GM19452 (cell line): Measurements from ENCODE around the gene CYP4V2.

Experiments
- ATAC-seq: cut with Tn5 transposase; IDR thresholded peaks from one replicate; pipeline ENCODE4 v1.9.1; 2021; ENCODE audit not compliant: unreplicated experiment

CYP4V2 gene

DNA sequence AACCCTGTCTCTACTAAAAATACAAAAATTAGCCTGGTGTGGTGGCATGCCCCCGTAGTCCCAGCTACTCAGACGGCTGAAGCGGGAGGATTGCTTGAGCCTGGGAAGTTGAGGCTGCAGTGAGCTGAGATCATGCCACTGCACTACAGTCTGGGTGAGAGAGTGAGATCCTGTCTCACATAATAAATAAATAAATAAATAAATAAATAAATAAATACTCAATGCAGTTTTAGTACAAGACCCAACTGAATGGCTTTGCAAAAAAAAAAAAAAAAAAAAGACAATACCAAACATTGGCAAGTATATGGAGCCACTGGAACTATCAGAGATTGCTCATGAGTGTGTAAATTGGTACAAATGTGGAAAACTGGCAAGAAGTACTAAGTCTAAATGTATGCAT, 3.3 kb upstream of the CYP4V2 start:
- ATAC-seq = no peak

DNA sequence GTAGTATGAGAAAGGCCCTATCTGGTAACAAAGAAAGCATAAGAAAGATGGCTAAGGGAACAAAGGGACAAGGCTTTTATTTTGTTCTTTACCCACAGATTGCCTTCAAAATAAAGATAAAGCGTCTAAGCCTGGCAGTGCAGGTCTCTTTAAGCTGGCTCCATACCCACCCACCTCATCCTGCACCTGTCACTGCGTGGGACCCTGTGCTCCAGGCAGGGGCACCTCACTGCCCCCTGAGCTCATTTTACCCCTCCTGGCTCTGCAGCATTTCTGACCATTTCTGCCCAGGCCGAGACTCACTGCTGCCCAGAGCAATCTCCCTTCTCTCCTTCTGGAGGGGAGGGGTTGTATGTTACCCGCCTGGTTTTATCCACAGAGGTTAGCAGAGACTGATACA, 1.7 kb upstream of the CYP4V2 start:
- ATAC-seq = no peak

DNA sequence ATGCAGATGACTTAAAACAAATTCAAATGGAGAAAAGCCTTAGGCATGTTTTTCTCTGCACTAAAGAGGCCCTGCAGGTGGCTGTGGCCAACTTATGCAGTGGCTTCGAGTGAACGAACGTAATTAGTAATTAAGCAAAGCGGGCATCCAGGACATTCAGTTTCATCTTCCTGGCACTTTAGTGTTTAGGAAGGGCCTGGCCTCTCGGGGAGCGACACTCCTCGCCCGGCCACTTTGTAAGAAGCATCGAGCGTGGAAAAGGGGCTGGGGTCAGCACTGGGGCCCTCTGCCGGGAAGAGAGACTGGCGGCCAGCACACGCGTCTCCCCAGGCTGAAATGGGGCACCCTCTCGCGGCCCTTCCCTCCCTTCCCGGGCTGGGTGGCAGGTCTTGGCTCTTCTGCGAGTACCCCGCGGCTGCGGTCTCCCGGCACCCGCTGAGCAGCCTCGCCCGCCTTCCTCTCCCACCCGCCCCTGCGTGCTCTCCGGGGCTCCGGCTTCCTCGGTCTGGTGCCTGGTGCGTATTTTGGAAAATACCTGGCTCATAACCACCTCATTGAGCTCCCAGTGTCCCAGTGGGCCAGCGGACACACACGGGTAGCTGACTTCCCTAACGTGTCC, 677 bp upstream of the CYP4V2 start:
- peak; percentile 33 for ATAC-seq

DNA sequence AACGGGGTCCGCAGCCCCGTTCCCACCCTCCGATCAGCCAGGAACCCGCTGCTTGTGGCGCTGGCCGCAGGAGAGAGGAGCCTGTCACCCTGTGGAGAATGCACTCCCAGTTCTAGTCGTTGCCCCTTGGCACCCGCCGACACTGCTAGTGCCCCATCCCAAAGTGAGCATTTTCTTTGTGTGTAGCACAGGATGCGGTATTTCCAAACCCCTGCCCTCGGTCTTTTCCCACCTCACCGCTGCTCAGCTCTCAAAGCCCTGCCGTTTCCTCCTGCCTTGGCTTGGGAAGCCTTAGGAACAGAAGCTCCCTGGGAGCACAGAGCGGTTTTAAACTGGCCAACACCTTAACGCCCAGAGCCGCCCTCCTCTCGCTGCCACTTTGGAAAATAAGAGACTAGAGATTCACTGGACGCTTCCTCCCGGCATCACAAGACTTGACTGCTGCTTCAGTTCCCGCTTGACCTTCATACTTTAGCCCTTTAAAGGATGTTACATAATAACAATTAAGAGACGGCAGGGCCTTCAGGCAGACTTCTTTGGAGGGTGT, 772 bp downstream of the CYP4V2 start:
- ATAC-seq = no peak

DNA sequence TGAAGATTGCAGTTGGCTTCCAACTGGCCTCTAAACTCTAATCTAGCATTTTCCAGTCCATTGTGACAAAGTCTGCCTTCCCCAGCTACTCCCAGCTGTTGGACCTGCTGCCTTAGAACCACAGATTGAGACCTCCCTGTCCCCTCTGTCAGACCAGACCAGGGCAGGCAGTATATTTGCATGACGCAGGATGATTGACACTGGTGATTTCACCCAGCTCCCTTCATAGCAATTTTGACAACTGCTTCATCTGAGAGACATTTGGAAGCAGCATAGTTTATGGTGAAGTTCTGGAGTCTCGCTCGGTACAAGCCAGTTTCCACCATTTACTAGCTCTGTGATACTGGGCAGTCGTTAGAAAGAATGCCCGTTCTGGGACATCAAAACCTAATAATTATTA, 2.5 kb downstream of the CYP4V2 start:
- ATAC-seq = no peak

DNA sequence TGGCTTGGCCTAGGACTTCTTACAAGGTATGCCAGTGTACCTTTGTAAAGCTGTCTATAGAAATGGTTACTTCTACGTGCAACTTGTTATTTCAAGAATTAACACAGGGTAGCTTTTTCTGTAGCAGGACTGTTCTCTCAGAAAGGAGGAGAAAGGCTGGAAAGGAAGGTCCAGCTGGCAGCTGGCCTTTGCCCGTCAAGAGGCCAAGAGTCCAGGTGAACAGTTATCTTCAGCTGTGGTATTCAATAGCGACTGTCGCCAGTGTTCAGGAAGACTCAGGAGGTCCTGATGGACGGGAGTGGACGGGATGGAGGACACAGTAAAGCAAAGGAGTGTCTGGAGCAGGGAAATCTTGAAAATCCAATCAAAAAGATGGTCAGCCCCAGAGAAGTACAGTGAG, 4.7 kb downstream of the CYP4V2 start:
- no peak for ATAC-seq

DNA sequence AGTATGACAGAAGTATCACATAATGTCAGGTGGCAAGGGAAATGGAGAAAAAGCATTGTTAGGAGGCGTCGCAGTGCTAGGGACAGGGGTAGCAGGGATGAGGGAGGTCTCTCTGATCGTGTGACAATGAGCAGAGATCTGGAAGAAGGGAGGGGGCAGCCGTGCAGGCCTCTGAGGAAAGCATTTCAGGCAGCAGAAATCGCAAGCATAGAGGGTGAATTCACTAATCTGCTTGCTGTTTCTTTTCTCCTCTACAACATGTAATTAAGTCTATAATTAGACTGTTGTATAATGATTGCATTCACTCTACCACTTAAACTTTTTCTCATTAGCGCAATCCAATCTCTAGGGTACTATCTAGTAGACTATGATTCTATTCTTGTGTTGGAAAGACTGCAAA, 9.1 kb downstream of the CYP4V2 start:
- ATAC-seq = no peak

DNA sequence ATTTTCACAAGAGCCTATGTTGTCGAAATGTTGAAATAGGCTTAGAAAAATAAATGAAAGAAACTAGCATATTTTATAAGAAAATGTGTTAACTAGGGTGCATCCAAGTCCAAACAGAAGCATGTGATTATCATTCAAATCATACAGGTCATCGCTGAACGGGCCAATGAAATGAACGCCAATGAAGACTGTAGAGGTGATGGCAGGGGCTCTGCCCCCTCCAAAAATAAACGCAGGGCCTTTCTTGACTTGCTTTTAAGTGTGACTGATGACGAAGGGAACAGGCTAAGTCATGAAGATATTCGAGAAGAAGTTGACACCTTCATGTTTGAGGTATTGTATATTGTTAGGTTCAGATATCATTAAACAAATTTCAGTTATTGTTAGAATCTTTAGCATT, 9.6 kb downstream of the CYP4V2 start:
- ATAC-seq = no peak

DNA sequence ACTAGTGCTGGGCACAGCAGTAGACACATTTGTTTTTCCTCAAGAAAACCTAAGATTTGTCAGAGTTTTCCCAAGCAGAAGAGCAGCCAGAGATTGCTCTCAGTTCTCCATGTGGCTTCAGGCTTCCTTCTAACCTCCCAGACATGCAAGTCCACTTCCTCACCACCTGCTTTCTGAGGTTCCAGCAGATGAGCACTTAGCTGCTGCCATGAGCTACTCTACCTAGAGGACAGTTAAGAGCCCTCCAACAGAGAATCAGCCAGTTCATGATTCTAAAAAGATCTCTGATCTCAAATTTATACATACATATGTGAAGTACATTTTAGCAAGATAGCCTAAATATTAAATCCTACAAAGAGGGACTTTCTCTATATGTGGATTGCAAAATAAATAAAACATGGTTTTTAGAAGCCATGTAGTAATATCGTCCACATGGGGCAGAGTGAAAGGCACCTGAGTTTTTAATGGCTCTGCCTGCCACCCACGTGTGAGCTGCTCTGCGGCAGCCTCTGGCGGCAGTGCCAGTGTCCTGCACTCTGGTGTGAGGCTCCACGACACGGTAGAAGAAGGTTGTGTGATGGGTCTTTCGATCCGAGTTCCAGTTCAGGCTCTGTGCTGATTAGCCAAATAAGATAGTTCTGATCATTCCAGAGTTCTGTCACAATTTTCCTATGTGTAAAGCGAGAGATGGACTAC, 10.3 kb downstream of the CYP4V2 start:
- ATAC-seq = peak; percentile 89

DNA sequence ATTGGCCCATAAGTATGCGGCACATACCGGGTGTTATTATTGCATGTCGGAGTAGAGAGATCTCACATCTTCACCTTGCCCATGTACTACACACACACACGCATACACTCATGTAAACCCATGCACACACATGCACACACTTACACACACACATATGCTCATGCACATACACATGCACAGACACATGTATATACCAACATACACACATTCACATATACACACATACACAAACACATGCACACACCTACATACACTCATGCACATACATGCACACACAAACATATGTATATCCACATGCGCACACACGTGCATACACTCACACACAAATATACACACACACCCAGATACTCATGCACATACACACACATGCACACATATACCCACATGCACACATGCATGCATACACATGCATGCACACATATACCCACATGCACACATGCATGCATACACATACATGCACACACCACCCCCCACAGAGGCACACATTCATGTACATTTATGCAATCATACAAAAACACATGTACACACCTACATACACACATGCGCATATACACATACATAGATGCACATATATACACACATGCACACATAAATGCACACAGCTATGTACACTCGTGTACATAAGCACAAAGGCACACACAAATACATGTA, 11.2 kb downstream of the CYP4V2 start:
- ATAC-seq = no peak

DNA sequence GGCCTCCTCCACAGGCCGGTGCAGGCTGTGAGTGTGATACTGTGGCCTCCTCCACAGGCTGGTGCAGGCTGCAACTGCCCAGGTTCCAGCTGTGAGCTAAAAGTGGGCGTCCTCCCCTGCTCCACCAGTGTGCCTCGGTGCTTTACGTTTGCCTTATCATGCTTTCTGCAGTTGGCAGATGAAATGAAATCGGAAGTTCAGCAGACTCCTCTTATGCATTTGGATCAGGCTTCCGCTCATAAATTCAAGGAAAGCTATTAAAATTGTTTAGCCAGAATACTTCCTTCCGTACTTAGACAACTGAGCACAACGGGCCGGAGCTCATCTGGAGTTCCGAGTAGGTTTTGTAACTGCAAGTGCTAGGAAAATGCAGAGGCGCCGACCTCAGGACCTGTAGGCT, 12.0 kb downstream of the CYP4V2 start:
- ATAC-seq = no peak

DNA sequence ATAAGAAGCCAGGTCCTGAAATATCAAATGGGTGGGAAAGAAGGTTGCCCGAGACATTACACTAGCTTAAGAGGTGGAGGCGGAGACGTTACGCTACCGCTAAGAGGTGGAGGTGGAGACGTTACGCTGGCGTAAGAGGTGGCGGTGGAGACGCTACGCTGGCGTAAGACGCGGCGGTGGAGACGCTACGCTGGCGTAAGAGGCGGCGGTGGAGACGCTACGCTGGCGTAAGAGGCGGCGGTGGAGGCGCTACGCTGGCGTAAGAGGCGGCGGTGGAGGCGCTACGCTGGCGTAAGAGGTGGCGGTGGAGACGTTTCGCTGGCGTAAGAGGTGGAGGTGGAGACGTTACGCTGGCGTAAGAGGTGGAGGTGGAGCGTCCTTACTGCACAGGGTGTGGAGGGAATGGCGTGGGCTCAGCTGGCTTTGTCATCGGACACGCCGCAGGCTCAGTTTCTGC, 12.8 kb downstream of the CYP4V2 start:
- no peak for ATAC-seq

DNA sequence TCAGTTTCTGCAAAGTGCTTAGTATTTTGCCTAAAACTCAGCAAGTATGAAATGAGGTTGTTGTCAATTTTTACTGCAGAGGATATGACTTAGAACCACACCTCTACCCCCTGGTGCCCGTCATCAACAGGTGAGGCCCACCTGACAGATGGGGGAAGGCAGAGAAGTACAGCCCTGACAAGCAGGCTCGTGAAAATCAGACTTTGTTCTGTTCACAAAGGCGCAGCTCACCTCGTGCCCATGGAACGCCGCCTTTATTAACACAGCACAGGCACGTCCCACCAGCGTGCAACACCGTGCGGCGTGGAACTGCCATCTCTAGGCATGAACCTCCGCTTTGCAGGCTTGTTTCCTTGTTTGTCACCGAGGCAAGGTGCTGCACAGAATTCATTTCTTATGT, 13.3 kb downstream of the CYP4V2 start:
- ATAC-seq = no peak

DNA sequence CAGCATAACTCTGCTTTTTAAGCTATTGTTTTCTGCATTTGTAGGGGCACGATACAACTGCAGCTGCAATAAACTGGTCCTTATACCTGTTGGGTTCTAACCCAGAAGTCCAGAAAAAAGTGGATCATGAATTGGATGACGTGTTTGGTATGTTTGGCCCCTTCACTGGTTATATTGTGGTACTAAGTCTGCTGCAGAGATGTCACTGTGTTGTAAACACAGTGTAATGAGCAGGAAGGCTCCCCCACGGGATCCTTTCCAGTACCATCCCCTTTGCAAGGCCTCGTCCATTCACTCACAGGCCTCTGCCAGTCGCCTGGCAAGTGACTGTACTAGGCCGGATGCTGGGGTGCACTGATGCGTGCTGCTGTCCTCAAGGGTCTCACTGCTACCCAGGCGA, 13.8 kb downstream of the CYP4V2 start:
- no peak for ATAC-seq

DNA sequence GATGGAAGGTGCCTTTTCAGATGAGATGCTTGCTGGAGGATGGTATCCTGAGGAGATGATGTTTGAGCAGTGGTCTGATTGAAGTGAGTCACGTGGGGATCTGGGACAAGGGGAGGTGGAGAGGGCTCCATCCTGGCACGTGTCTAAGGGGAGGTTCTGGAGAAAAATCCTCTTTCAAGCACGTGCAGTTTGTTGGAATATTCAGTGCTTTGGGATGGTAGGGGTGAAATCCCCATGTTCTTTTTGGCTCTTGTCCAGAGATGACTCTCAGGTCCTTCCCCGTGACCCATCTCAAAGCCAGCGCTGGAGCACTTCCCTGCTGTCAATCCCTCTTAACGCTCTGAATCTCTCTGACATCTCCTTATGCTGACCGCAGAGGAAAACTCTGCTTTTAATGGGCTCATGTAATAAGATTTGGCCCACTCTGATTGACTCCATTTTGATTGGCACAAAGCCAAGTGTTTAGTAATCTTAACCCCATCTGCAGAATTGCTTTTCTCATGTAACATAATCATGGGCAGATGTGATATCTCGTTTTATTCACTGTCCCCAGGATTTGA, 25.2 kb downstream of the CYP4V2 start:
- no peak for ATAC-seq

DNA sequence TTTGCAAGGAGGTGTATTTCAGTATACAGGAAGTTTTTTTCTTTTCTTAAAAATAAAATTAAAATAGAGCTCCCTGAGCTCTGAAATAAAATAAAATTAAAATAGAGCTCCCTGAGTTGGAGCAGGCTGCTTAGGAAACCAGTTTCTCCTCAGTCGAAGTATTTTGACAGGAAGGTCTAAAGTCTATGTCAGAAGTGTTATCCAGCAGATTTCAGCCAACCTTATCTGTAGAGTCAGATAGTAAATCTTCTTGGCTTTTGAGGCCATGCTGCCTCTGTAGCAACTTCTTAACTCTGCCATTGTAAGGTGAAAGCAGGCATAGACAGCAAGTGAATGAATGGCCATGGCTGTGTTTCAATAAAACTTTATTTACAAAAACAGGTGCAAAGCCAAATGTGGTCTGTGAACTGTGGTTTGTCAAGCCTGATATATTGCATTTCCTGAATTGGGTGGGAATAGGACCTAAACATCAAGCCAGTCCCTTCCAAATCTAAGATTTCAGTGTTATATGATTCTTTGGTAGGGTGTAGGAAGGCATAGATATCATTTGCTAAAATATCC, 26.4 kb downstream of the CYP4V2 start:
- ATAC-seq = no peak

DNA sequence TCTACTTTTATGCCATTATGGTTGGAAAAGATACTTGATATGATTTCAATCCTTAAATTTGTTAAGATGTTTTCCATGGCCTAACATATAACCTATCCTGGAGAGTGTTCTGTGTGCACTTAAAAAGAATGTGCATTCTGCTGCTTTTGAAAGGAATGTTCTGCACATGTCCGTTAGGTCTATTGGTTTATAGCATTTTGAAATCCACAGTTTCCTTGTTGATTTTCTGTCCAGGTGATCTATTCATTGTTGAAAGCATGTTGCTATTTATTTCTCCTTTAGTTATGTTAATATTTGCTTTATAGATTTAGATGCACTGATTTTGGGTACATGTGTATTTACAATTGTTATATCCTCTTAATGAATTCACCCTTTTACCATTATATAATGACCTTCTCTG, 30.3 kb downstream of the CYP4V2 start:
- no peak for ATAC-seq

DNA sequence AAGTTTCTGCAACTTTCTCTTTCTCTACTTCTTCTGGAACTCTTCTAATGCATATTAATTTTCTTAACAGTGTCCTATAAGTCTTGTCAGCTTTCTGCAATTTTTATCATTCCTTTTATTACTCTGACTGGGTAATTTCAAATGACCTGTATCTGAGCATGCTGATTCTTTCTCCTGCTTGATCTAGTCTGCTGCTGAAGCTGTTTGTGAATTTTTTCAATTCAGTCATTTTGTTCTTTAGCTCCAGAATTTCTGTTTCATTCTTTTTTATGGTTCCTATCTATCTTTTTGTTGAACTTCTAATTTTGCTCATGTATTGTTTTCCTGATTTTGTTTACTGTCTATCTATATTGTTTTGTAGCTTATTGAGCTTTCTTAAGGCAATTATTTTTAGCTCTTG, 34.5 kb downstream of the CYP4V2 start:
- ATAC-seq = no peak

DNA sequence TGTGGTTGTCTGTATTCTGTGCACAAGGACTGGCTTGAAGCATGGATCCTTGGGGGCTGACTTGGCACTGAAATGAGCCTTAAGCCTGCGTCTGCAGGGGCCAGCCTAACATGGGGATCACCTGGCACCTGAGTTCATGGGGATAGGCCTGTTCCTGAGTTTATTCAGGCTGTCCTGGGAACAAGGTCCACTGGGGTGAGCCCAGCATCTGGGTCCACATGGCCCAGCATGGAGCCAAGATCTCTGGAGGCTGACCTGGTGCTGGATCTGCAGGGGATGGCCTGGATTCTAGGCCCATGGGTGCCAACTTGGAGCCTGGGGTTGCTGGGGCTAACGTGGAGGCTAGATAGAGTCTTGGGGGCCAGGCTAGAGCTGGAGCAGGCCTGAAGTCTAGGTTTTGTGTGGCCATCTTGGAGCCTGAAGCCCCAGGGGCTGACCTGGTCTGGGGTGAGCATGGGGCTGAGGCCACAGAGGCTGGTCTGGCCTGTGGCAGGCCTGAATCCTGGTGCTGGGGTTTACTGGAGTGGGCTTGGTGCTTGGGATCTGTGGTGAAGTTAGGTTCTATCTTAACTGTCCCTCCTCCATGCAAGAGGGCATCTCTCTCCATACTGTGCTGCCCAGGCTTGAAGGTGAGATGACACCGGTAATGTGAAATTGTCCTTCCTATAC, 35.3 kb downstream of the CYP4V2 start:
- ATAC-seq = no peak

DNA sequence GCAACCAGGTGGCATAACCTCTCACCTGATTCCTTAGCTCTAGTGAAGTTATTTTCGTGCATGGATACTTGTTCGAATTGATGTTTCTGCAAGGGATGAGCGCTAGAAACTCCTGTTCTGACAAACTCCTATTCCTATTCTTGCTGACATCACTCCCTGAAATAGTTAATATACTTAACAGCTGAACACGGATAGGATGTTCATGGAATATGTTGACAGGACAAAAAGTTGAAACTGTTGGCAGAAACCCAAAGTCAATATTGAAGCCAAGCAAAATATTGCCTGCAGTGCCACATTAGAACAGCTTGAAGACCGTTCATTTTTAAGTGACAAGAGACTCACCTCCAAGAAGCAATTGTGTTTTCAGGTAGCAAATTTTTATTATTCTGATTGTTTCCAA, 35.9 kb downstream of the CYP4V2 start, which contains the start of gene KLKB1:
Gene KLKB1, plus strand, starts transcription at position 287 of the 400 bp plus-strand sequence. CDS start 689 bp downstream, outside the sequence.
- ATAC-seq = no peak
